Skeletal muscle tissue (tissue), 4 donors: ENCODE results near the gene MYO7B. TPM values are rescaled to one million over a fixed set of nuclear protein-coding genes. Genes with fewer than 3 reads are reported as not detected.

ENCODE experiments used
- H3K27ac ChIP-seq: one replicate; pipeline ENCODE4 v1.7.0; 2013; ENCODE audit warnings: mild to moderate bottlenecking, low read depth, low read length, inconsistent platforms
- H3K27me3 ChIP-seq, 3 donors: one replicate each; pipeline ENCODE4 v1.7.0; 2013; ENCODE audit warnings: low read length in 3 of 3; ENCODE audit not compliant: control insufficient read depth in 3 of 3, insufficient read depth in 3 of 3
- H3K36me3 ChIP-seq, 3 donors: one replicate each; pipeline ENCODE4 v1.7.0; 2013; ENCODE audit warnings: low read length in 3 of 3; ENCODE audit not compliant: control insufficient read depth in 3 of 3, insufficient read depth in 3 of 3
- H3K4me1 ChIP-seq, 3 donors: one replicate each; pipeline ENCODE4 v1.7.0; 2013; ENCODE audit warnings: low read length in 3 of 3, mild to moderate bottlenecking in 3 of 3; ENCODE audit not compliant: control insufficient read depth in 3 of 3, insufficient read depth in 3 of 3
- H3K4me3 ChIP-seq, 3 donors: one replicate each; pipeline ENCODE4 v1.7.0; 2013; ENCODE audit warnings: low read length in 3 of 3
- H3K9ac ChIP-seq, 3 donors: one replicate each; pipeline ENCODE4 v1.7.0; 2013; ENCODE audit warnings: low read length in 3 of 3, mild to moderate bottlenecking in 3 of 3, moderate library complexity in 2 of 3, low read depth in 1 of 3
- H3K9me3 ChIP-seq, 3 donors: one replicate each; pipeline ENCODE4 v1.7.0; 2013; ENCODE audit warnings: low read length in 3 of 3; ENCODE audit not compliant: control insufficient read depth in 3 of 3
- total RNA-seq: library from RNA; depleted of rRNA; stranded (reverse); fragments of >200 nt; gene quantifications from one replicate; pipeline ENCODE4 v1.2.3, GENCODE V29; 2014
- donor health status: Osteomylitis.

The MYO7B gene
- total RNA-seq, 1 donor from 2014 or later: 1.0 TPM

DNA sequence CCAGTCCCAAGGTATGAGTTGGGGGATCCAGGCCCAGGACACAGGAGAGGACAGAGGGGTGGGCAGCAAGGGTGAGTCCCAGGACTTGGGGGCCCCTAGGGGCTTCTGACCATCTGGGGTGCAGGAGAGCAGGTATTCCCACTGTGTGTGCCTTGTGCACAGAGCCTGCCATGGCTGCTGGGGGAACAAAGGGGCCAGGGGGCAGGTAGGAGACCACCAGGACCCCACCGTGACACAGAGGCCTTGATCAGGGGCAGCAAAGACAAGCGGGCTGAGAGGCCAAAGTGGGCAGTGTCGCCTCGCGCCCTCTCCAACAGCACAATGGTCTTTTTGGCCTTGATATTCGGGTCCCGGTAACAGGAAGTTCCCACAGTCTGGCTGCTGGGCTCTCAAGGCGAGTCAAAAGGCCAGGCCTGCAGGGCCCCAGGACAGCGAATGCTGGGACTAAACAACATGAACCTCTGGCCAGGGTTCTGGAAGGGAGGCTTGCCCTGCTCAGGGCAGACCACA, 98.1 kb downstream of the MYO7B start:
- Histone ChIP-seq H3K27me3 (no peaks in the 10 kb centered on the region), H3K27ac (no peak overlapping the region), H3K4me3 (no peak overlapping the region), H3K9ac (peak overlapping the region in 1 of 3 donors; percentile 57), H3K4me1 (peaks cover 21 to 56% (median 25%) of the 10 kb centered on the region in 3 donors), H3K9me3 (no peaks in the 10 kb centered on the region), H3K36me3 (peaks cover 0 to 1% (median 0%) of the 10 kb centered on the region in 3 donors)

DNA sequence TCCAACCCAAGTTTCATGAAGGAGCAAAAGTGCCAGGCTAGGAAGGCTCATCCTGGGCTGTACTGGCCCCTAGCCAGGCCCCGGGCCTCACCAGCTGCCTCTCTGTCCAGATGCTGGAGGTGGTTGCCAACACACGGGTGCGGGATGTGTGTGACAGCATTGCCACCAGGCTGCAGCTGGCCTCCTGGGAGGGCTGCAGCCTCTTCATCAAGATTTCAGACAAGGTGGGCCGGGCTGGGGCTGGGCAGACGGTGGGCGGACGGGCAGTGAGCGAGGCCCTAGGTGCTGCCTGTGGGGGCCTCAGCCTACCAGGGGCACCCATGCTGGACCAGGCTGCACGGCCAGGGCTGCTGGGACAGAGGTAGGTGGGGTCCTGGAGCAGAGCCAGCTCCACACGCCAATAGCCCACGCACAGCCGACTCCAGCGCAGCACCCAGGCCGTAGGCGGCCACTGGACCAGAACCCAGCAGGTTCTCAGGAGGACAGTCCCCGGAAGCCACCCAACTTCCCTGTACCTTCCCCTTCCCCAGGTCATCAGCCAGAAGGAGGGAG, 98.7 kb downstream of the MYO7B start:
- Histone ChIP-seq H3K27me3 (no peaks in the 10 kb centered on the region), H3K27ac (no peak overlapping the region), H3K9me3 (no peaks in the 10 kb centered on the region), H3K4me1 (peaks cover 21 to 60% (median 25%) of the 10 kb centered on the region in 3 donors), H3K9ac (peak overlapping the region in 1 of 3 donors; percentile 57), H3K36me3 (peaks cover 0 to 5% (median 0%) of the 10 kb centered on the region in 3 donors), H3K4me3 (no peak overlapping the region)

GRCh38 chr2:127634626-127635379, 99.3 kb downstream of the MYO7B start:
- Histone ChIP-seq H3K9ac (peak overlapping the region in 1 of 3 donors; percentile 16), H3K27me3 (no peaks in the 10 kb centered on the region), H3K4me1 (peaks cover 21 to 60% (median 27%) of the 10 kb centered on the region in 3 donors), H3K27ac (no peak overlapping the region), H3K36me3 (peaks cover 0 to 5% (median 0%) of the 10 kb centered on the region in 3 donors), H3K9me3 (no peaks in the 10 kb centered on the region), H3K4me3 (no peak overlapping the region)

DNA sequence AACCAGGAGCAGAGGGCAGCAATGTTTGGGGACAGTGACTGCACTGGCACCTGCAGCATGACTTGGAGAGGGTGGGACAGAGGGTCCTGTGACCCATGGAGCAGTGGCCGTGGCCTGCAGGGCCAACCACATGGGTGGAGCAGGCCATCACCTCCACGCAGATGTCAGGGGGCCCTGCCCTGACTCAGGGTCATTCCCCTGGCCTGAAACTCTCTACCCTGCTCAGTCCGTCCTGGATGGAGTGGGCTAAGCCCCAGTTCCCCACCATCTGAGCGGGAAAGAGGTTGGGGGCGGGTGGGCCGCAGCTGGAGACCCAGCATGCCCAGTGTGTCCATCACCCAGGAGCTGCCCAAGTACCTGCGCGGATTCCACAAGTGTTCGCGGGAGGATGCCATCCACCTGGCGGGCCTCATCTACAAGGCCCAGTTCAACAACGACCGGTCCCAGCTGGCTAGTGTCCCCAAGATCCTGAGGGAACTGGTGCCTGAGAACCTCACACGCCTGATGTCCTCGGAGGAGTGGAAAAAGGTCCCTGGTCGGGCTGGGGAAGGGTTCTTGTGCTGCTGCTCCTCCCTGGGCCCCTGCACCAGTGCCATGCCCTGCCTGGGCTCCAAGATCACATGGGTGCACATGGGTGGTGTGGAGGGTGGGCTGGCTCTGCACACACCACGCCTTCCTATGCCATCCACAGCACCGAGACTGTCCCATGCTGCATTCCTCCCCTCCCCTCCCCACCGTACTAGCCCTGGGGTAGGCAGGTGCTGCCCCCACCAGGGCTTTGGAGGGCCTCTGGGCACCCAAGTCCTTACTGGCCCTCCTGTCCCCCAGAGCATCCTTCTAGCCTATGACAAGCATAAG, 100.1 kb downstream of the MYO7B start:
- H3K9ac ChIP-seq: no peak overlapping the region
- H3K27ac ChIP-seq: no peak overlapping the region
- H3K9me3 ChIP-seq: no peaks in the 10 kb centered on the region
- peaks cover 21 to 67% (median 30%) of the 10 kb centered on the region in 3 donors for H3K4me1 ChIP-seq
- peaks cover 0 to 10% (median 0%) of the 10 kb centered on the region in 3 donors for H3K36me3 ChIP-seq
- no peaks in the 10 kb centered on the region for H3K27me3 ChIP-seq
- no peak overlapping the region for H3K4me3 ChIP-seq

DNA sequence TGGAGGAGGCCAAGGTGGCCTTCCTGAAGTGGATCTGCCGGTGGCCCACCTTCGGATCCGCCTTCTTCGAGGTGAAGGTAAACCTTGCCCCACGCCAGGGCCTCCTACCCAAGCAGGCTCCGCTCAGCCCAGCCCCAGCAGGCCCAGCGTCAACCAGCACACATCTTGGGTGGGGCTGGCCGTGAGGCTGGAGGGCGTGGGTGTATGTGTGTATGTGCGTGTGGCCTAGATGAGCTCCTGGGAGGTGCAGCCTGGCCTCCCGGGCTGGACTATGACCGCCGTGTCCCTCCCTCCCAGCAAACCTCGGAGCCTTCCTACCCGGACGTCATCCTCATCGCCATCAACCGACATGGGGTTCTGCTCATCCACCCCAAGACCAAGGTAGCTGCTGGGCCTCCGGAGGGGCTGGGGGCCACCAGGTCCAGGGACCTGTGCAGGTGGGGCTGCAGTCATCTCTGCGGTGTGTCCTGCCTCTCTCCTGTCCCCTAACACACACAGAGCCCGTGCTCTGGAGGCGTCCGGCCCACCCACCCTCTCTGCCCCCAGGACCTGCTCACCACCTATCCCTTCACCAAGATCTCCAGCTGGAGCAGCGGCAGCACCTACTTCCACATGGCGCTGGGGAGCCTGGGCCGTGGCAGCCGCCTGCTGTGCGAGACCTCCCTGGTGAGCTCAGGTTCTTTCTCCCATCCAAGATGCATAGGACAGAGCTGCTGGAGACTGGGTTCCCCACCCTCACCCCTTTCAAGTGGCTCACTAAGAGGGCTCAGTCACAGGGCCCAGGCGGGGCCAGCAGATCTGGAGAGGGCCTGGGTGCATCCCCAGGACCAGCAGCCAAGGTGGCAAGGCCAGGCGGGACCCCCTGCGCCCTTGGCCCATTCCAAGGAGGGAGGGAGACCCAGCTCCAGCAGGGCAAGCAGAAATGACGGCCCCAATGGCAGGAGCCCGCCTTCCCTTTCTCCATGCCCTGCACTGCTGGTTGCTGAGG, 101.1 kb downstream of the MYO7B start:
- Histone ChIP-seq H3K27ac (no peak overlapping the region), H3K4me3 (no peak overlapping the region), H3K9ac (peak overlapping the region in 1 of 3 donors; percentile 57), H3K27me3 (no peaks in the 10 kb centered on the region), H3K36me3 (peaks cover 0 to 11% (median 2%) of the 10 kb centered on the region in 3 donors), H3K9me3 (no peaks in the 10 kb centered on the region), H3K4me1 (peaks cover 21 to 65% (median 30%) of the 10 kb centered on the region in 3 donors)

GRCh38 chr2:127637236-127637630, 101.8 kb downstream of the MYO7B start:
- H3K4me3 ChIP-seq: no peak overlapping the region
- H3K4me1 ChIP-seq: peaks cover 21 to 62% (median 30%) of the 10 kb centered on the region in 3 donors
- H3K27me3 ChIP-seq: no peaks in the 10 kb centered on the region
- no peaks in the 10 kb centered on the region for H3K9me3 ChIP-seq
- peak overlapping the region; percentile 72 for H3K27ac ChIP-seq
- peaks cover 0 to 11% (median 2%) of the 10 kb centered on the region in 3 donors for H3K36me3 ChIP-seq
- peak overlapping the region in 1 of 3 donors; percentile 57 for H3K9ac ChIP-seq

- peak overlapping the region; percentile 72 for H3K27ac ChIP-seq
- H3K4me3 ChIP-seq: no peak overlapping the region
- peak overlapping the region in 1 of 3 donors; percentile 43 for H3K9ac ChIP-seq
- no peaks in the 10 kb centered on the region for H3K27me3 ChIP-seq
- H3K4me1 ChIP-seq: peaks cover 21 to 62% (median 30%) of the 10 kb centered on the region in 3 donors
- H3K36me3 ChIP-seq: peaks cover 0 to 11% (median 2%) of the 10 kb centered on the region in 3 donors
- no peaks in the 10 kb centered on the region for H3K9me3 ChIP-seq
Measured at GRCh38 chr2:127637725-127638252, 102.3 kb downstream of the MYO7B start.

- H3K9ac ChIP-seq: peak overlapping the region in 1 of 3 donors; percentile 16
- peaks cover 19 to 62% (median 27%) of the 10 kb centered on the region in 3 donors for H3K4me1 ChIP-seq
- no peaks in the 10 kb centered on the region for H3K27me3 ChIP-seq
- peaks cover 0 to 11% (median 2%) of the 10 kb centered on the region in 3 donors for H3K36me3 ChIP-seq
- no peaks in the 10 kb centered on the region for H3K9me3 ChIP-seq
- H3K4me3 ChIP-seq: no peak overlapping the region
- H3K27ac ChIP-seq: peak overlapping the region; percentile 72
Measured at GRCh38 chr2:127638361-127639110, 103.1 kb downstream of the MYO7B start.
